ENCODE measurements around the gene SEC61A2.

The SEC61A2 gene

DNA sequence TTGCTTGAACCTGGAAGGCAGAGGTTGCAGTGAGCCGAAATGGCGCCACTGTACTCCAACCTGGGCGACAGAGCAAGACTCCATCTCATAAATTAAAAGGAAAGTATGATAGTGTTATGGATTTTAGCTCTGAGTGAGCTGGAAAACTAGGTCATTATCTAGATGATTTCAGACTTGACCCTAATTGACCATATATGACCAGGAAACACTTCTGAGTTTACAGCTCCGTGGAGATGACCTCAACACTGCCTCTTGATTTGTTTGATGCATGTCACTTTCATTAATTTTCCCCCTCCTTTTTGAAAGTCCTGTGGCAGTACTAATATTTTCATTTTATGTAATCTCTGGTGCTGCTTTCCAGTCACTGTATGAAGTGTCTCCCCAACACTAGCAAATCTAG lies 7.8 kb upstream of the SEC61A2 start:
- Histone ChIP-seq H3K4me3 (ENCODE audit: low read length) (no peak overlapping the region), H2AFZ (ENCODE audit: low read length) (no peak overlapping the region), H3K79me2 (ENCODE audit: low read length) (no peaks in the 10 kb centered on the region), H3K36me3 (replicated peaks; ENCODE audit: insufficient read depth, low read length) (no peaks in the 10 kb centered on the region), H3K27me3 (replicated peaks; ENCODE audit: insufficient read depth, low read length) (no peaks in the 10 kb centered on the region), H4K20me1 (ENCODE audit: insufficient read depth, low read length) (no peaks in the 10 kb centered on the region), H3K27ac (ENCODE audit: low read length) (no peak overlapping the region), H3K4me2 (ENCODE audit: low read depth, low read length) (no peak overlapping the region), H3K9me3 (replicated peaks; ENCODE audit: insufficient read depth, low read length) (no peaks in the 10 kb centered on the region), H3K9ac (ENCODE audit: low read length) (no peak overlapping the region), H3F3A (ENCODE audit: insufficient read depth, low read length) (no peaks in the 10 kb centered on the region), H3K9me2 (replicated peaks; ENCODE audit: insufficient read depth, low read length) (no peaks in the 10 kb centered on the region), H3K4me1 (ENCODE audit: low read length) (no peaks in the 10 kb centered on the region)
- TF ChIP-seq EZH2 (optimal IDR thresholded peaks at IDR 0.05; ENCODE audit: low read depth, low read length) = no peak
- TF ChIP-seq CTCF (IDR thresholded peaks at IDR 0.05; ENCODE audit: low read length) = no peak
- DNase-seq = no peak

DNA sequence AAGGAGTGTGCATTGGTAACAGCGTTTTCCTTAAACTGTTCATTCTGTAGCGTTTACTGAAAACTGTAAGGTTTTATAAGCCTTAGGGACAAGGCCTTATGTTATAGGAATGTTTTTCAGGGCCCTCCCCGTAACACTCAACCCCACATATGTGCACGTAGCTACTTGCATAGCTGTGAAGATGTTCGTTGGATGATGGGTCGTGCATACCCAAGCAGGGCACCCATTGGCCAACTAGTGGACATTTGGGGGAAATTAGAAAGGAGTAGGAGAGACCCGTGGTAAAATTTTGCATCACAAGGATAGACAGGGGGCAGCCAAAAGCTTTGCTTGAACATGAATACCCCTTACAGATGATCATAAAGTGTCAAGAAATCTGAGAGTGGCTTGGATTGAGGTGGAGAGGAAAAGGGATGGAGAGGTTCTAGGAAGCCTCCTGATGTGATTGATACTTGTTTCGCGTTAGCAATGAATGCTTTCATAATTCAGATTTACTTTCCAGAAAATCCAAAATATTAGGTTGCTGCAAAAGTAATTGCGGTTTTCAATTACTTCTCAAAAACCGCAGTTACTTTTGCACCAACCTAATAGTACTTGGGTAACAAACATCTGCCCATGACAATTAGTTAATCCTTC lies 878 bp downstream of the SEC61A2 start:
- peak; percentile 65 for DNase-seq
- no peak for TF ChIP-seq EZH2 (optimal IDR thresholded peaks at IDR 0.05; ENCODE audit: low read depth, low read length)
- peak; percentile 48 for TF ChIP-seq CTCF (IDR thresholded peaks at IDR 0.05; ENCODE audit: low read length)

GRCh38 chr10:12135631-12136030 lies 6.2 kb downstream of the SEC61A2 start:
- Histone ChIP-seq H3K27me3 (replicated peaks; ENCODE audit: insufficient read depth, low read length) (no peaks in the 10 kb centered on the region), H3K36me3 (replicated peaks; ENCODE audit: insufficient read depth, low read length) (no peaks in the 10 kb centered on the region)
- DNase-seq = no peak

More for the DNA sequence above, 878 bp downstream of the SEC61A2 start:
- Histone ChIP-seq H3K4me3 (ENCODE audit: low read length) (peak overlapping the region; percentile 66), H3K79me2 (ENCODE audit: low read length) (peaks cover 17% of the 10 kb centered on the region), H3K4me2 (ENCODE audit: low read depth, low read length) (peak overlapping the region; percentile 60), H3K4me1 (ENCODE audit: low read length) (no peaks in the 10 kb centered on the region), H3K36me3 (replicated peaks; ENCODE audit: insufficient read depth, low read length) (no peaks in the 10 kb centered on the region), H4K20me1 (ENCODE audit: insufficient read depth, low read length) (no peaks in the 10 kb centered on the region), H2AFZ (ENCODE audit: low read length) (peak overlapping the region; percentile 74), H3K27ac (ENCODE audit: low read length) (no peak overlapping the region), H3K9me2 (replicated peaks; ENCODE audit: insufficient read depth, low read length) (no peaks in the 10 kb centered on the region), H3K9me3 (replicated peaks; ENCODE audit: insufficient read depth, low read length) (no peaks in the 10 kb centered on the region), H3K9ac (ENCODE audit: low read length) (peak overlapping the region; percentile 64; the same call in 1 of the 2 replicates), H3F3A (ENCODE audit: insufficient read depth, low read length) (no peaks in the 10 kb centered on the region; the same call in 1 of the 2 replicates), H3K27me3 (replicated peaks; ENCODE audit: insufficient read depth, low read length) (no peaks in the 10 kb centered on the region)

More at GRCh38 chr10:12135631-12136030, 6.2 kb downstream of the SEC61A2 start:
- no peak overlapping the region for H3K4me2 ChIP-seq (ENCODE audit: low read depth, low read length)
- no peaks in the 10 kb centered on the region for H3F3A ChIP-seq (ENCODE audit: insufficient read depth, low read length)
- no peak for TF ChIP-seq CTCF (IDR thresholded peaks at IDR 0.05; ENCODE audit: low read length)
- no peak for TF ChIP-seq EZH2phosphoT487 (IDR thresholded peaks at IDR 0.05; ENCODE audit: low read length)
- TF ChIP-seq EZH2 (optimal IDR thresholded peaks at IDR 0.05; ENCODE audit: low read depth, low read length) = no peak
- peaks cover 9% of the 10 kb centered on the region for H3K79me2 ChIP-seq (ENCODE audit: low read length)
- no peak overlapping the region for H3K27ac ChIP-seq (ENCODE audit: low read length)
- H3K4me1 ChIP-seq (ENCODE audit: low read length) = no peaks in the 10 kb centered on the region
- no peak overlapping the region for H2AFZ ChIP-seq (ENCODE audit: low read length)
- no peaks in the 10 kb centered on the region for H3K9me2 ChIP-seq (replicated peaks; ENCODE audit: insufficient read depth, low read length)
- H4K20me1 ChIP-seq (ENCODE audit: insufficient read depth, low read length) = no peaks in the 10 kb centered on the region
- H3K9me3 ChIP-seq (replicated peaks; ENCODE audit: insufficient read depth, low read length) = no peaks in the 10 kb centered on the region
- H3K9ac ChIP-seq (ENCODE audit: low read length) = no peak overlapping the region
- H3K4me3 ChIP-seq (ENCODE audit: low read length) = no peak overlapping the region

Measured in MM.1S (cell line).